Measurements from ENCODE around the gene FAM186B.

Gene FAM186B

DNA sequence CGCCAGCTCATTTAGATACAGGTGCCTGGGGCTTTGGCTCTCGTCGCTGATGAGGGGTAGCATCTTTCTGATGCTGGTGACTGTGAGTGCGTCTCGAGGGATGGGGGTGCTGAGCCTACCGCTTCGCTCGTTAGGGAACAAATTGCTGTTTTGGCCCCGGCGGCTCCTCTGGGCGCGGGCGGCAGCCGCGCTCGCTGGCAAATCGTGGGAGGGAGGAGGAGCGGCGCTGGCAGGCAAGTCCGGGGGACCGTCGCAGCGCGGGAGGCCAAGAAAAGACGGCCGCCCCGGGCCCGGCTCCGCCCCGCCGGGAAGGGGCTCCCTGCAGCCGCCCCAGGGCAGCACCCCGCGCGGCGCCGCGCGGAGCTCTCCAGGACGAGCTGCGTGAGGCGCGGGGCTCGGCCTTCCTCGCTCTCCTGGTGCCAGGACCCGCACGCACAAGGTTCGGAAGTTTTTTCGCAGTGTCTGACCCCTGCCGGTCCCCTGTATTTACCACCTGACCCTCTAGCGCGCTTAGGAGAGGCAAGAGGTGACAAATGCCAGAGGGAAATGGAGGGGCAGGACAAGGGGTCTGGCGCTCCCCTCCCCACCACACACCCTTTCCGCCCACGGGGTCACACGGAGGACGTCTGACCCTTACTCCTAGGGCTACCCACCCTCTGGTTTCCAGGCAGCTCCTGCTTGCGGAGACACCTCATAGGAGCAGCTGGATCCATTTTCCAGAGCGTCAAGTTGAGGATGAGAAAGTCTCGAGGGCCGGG is 67.5 kb downstream of the FAM186B start:
- DNase-seq (ENCODE audit: low spot score): no peak

Data from Ammon's horn (tissue), 1 donor.